Osteocyte (in vitro differentiated cells): Measurements from ENCODE around the gene LIMCH1. TPM values are rescaled to one million over a fixed set of nuclear protein-coding genes. Genes with fewer than 3 reads are reported as not detected.

Source experiments
- DNase-seq: peaks from one replicate; pipeline ENCODE4 v3.0.0; 2021; ENCODE audit warnings: mixed read lengths; ENCODE audit not compliant: unreplicated experiment; ENCODE audit errors: extremely low spot score
- H3K27ac Mint-ChIP-seq: one replicate; pipeline ENCODE4 v1.8.0; 2021; ENCODE audit warnings: mild to moderate bottlenecking, mixed read lengths; ENCODE audit not compliant: unreplicated experiment
- H3K27me3 Mint-ChIP-seq: one replicate; pipeline ENCODE4 v1.8.0; 2021; ENCODE audit warnings: mixed read lengths; ENCODE audit not compliant: unreplicated experiment
- H3K36me3 Mint-ChIP-seq: one replicate; pipeline ENCODE4 v1.8.0; 2021; ENCODE audit warnings: mixed read lengths; ENCODE audit not compliant: unreplicated experiment
- H3K4me1 Mint-ChIP-seq: one replicate; pipeline ENCODE4 v1.8.0; 2021; ENCODE audit warnings: mixed read lengths; ENCODE audit not compliant: unreplicated experiment
- H3K4me3 Mint-ChIP-seq: one replicate; pipeline ENCODE4 v1.8.0; 2021; ENCODE audit warnings: mild to moderate bottlenecking, moderate library complexity, mixed read lengths; ENCODE audit not compliant: unreplicated experiment
- H3K9me3 Mint-ChIP-seq: one replicate; pipeline ENCODE4 v1.8.0; 2021; ENCODE audit warnings: mixed read lengths; ENCODE audit not compliant: unreplicated experiment
- CTCF ChIP-seq: fragments of 200-600 bp; sonication (generic); IDR thresholded peaks from 2 replicates; pipeline ENCODE4 v1.5.0; 2021; ENCODE audit warnings: antibody characterized with exemption, mild to moderate bottlenecking, moderate library complexity
- total RNA-seq: library from RNA; stranded (reverse); gene quantifications from 2 replicates; pipeline ENCODE4 v1.2.1, GENCODE V29; 2021

LIMCH1 gene
- total RNA-seq, 1 donor from 2014 or later: 0.43 TPM

- Mint-ChIP-seq H3K9me3 (no peaks in the 10 kb centered on the region), H3K36me3 (peaks cover 1% of the 10 kb centered on the region), H3K4me1 (peaks cover 4% of the 10 kb centered on the region), H3K4me3 (no peak overlapping the region), H3K27me3 (peaks cover 87% of the 10 kb centered on the region), H3K27ac (no peak overlapping the region)
- no peak for DNase-seq
- no peak for TF ChIP-seq CTCF
Observed at GRCh38 chr4:41745292-41746024, 207.5 kb downstream of the LIMCH1 start.

- no peak for DNase-seq
- Mint-ChIP-seq H3K36me3 (peaks cover 1% of the 10 kb centered on the region), H3K4me1 (peaks cover 4% of the 10 kb centered on the region), H3K9me3 (no peaks in the 10 kb centered on the region), H3K4me3 (no peak overlapping the region), H3K27ac (no peak overlapping the region), H3K27me3 (peaks cover 88% of the 10 kb centered on the region)
- no peak for TF ChIP-seq CTCF
Observed at GRCh38 chr4:41746025-41746439, 208.1 kb downstream of the LIMCH1 start.

- Mint-ChIP-seq H3K27me3 (peaks cover 87% of the 10 kb centered on the region), H3K36me3 (peaks cover 1% of the 10 kb centered on the region), H3K4me3 (no peak overlapping the region)
Observed at GRCh38 chr4:41746440-41747229, 208.7 kb downstream of the LIMCH1 start.

GRCh38 chr4:41747230-41748055 is 209.5 kb downstream of the LIMCH1 start:
- H3K4me3 Mint-ChIP-seq: no peak overlapping the region
- no peak for TF ChIP-seq CTCF
- peaks cover 1% of the 10 kb centered on the region for H3K36me3 Mint-ChIP-seq
- H3K4me1 Mint-ChIP-seq: peaks cover 5% of the 10 kb centered on the region
- no peaks in the 10 kb centered on the region for H3K9me3 Mint-ChIP-seq
- H3K27me3 Mint-ChIP-seq: peaks cover 90% of the 10 kb centered on the region
- no peak overlapping the region for H3K27ac Mint-ChIP-seq
- DNase-seq: no peak

More at GRCh38 chr4:41746440-41747229, 208.7 kb downstream of the LIMCH1 start:
- Mint-ChIP-seq H3K9me3 (no peaks in the 10 kb centered on the region), H3K27ac (no peak overlapping the region), H3K4me1 (peaks cover 4% of the 10 kb centered on the region)
- no peak for TF ChIP-seq CTCF
- DNase-seq: no peak
